GM18907 (cell line): ENCODE measurements around the gene B3GNT8.
A peak's percentile ranks its signal among the peaks of the same experiment; 100 is the strongest.
"Not testable (repeated sequence)": the region's sequence is repeated elsewhere in the genome, so short reads cannot be mapped to it uniquely, and the experiment has no call there.

Experiments
- ATAC-seq: cut with Tn5 transposase; IDR thresholded peaks from one replicate; pipeline ENCODE4 v1.9.1; 2021; ENCODE audit warnings: mild to moderate bottlenecking, moderate library complexity; ENCODE audit not compliant: unreplicated experiment

The B3GNT8 gene

GRCh38 chr19:41397086-41398049 lies 29.8 kb downstream of the B3GNT8 start, which contains the start of the genes BCKDHA and EXOSC5:
TSS of gene BCKDHA (plus strand) at chr19:41397818. CDS start at chr19:41397828, 10 bp downstream.
TSS of gene EXOSC5 (minus strand) at chr19:41397359. CDS start at chr19:41397328, 31 bp downstream.
- peak; percentile 87 for ATAC-seq

- ATAC-seq: no peak
These were observed 31.8 kb downstream of the B3GNT8 start for GRCh38 chr19:41395355-41395754.

- no peak for ATAC-seq
These were observed 34.4 kb downstream of the B3GNT8 start for GRCh38 chr19:41392775-41393174.

- ATAC-seq: no peak
These were observed 35.6 kb downstream of the B3GNT8 start for GRCh38 chr19:41391618-41392017.

- no peak for ATAC-seq
These were observed 40.7 kb downstream of the B3GNT8 start for GRCh38 chr19:41386442-41386841.

- no peak for ATAC-seq
These were observed 42.8 kb downstream of the B3GNT8 start for GRCh38 chr19:41384351-41384750.

GRCh38 chr19:41381536-41381935 lies 45.6 kb downstream of the B3GNT8 start:
- ATAC-seq: not testable (repeated sequence)

- ATAC-seq: peak; percentile 64
These were observed 49.0 kb downstream of the B3GNT8 start for GRCh38 chr19:41377977-41378709.

GRCh38 chr19:41376998-41377365 lies 50.2 kb downstream of the B3GNT8 start:
- ATAC-seq: no peak

- ATAC-seq: no peak
These were observed 50.8 kb downstream of the B3GNT8 start, which contains the start of gene TMEM91 for GRCh38 chr19:41376241-41376997. TSS of gene TMEM91 (plus strand) at chr19:41376533. CDS start at chr19:41378310, 1,777 bp downstream.
